H9 (cell line): ENCODE results near the gene ATG9B. TPM values are rescaled to one million over a fixed set of nuclear protein-coding genes. Genes with fewer than 3 reads are reported as not detected.

Experiments
- DNase-seq: peaks from one replicate; pipeline ENCODE4 v3.0.0-alpha.2; 2017
- H2AFZ ChIP-seq: one replicate; pipeline ENCODE4 v1.6.1; 2013; ENCODE audit warnings: mild to moderate bottlenecking, low read length, control low read depth, moderate library complexity
- H2AK5ac ChIP-seq: 2 replicates; pipeline ENCODE4 v1.6.1; 2013; ENCODE audit warnings: low read length, control low read depth, mixed read lengths; ENCODE audit not compliant: insufficient read length
- H2BK120ac ChIP-seq: one replicate; pipeline ENCODE4 v1.6.1; 2013; ENCODE audit warnings: low read depth, mild to moderate bottlenecking, low read length, control low read depth, inconsistent platforms; ENCODE audit not compliant: poor library complexity, severe bottlenecking
- H2BK12ac ChIP-seq: 2 replicates; pipeline ENCODE4 v1.6.1; 2013; ENCODE audit warnings: low read length, control low read depth, mixed read lengths, low read depth; ENCODE audit not compliant: insufficient read length
- H2BK15ac ChIP-seq: 2 replicates; pipeline ENCODE4 v1.6.1; 2013; ENCODE audit warnings: low read depth, low read length, control low read depth
- H2BK20ac ChIP-seq: one replicate; pipeline ENCODE4 v1.6.1; 2013; ENCODE audit warnings: low read depth, mild to moderate bottlenecking, low read length, control low read depth, inconsistent platforms; ENCODE audit not compliant: poor library complexity, severe bottlenecking
- H2BK5ac ChIP-seq: 2 replicates; pipeline ENCODE4 v1.6.1; 2013; ENCODE audit warnings: low read length, control low read depth, mixed read lengths; ENCODE audit not compliant: insufficient read length
- H3K14ac ChIP-seq: 2 replicates; pipeline ENCODE4 v1.6.1; 2013; ENCODE audit warnings: low read length, control low read depth; ENCODE audit not compliant: insufficient read depth
- H3K18ac ChIP-seq: 2 replicates; pipeline ENCODE4 v1.6.1; 2013; ENCODE audit warnings: low read depth, mild to moderate bottlenecking, mixed read lengths, low read length, control low read depth; ENCODE audit not compliant: insufficient read length
- H3K23ac ChIP-seq: 2 replicates; pipeline ENCODE4 v1.6.1; 2013; ENCODE audit warnings: low read length, control low read depth, mixed read lengths, low read depth; ENCODE audit not compliant: insufficient read length
- H3K23me2 ChIP-seq: 2 replicates; pipeline ENCODE4 v1.6.1; 2013; ENCODE audit warnings: low read depth, mild to moderate bottlenecking, mixed read lengths, low read length, control low read depth; ENCODE audit not compliant: insufficient read length, poor library complexity, severe bottlenecking
- H3K27ac ChIP-seq: 2 replicates; pipeline ENCODE4 v1.5.1; 2013; ENCODE audit warnings: low read length, control low read depth, mixed read lengths, low read depth; ENCODE audit not compliant: insufficient read length
- H3K27me3 ChIP-seq: 2 replicates; pipeline ENCODE4 v1.6.1; 2013; ENCODE audit warnings: low read length, control low read depth, inconsistent platforms; ENCODE audit not compliant: insufficient read depth
- H3K4ac ChIP-seq: 2 replicates; pipeline ENCODE4 v1.6.1; 2013; ENCODE audit warnings: low read depth, mild to moderate bottlenecking, control low read depth, inconsistent platforms, low read length, moderate library complexity
- H3K4me1 ChIP-seq: 2 replicates; pipeline ENCODE4 v1.6.1; 2013; ENCODE audit warnings: low read length, control low read depth, inconsistent platforms; ENCODE audit not compliant: insufficient read depth
- H3K4me2 ChIP-seq: 2 replicates; pipeline ENCODE4 v1.6.1; 2013; ENCODE audit warnings: low read length, control low read depth, mixed read lengths; ENCODE audit not compliant: insufficient read length, insufficient read depth
- H3K56ac ChIP-seq: 2 replicates; pipeline ENCODE4 v1.6.1; 2013; ENCODE audit warnings: low read depth, mild to moderate bottlenecking, mixed read lengths, low read length, control low read depth; ENCODE audit not compliant: insufficient read length
- H3K79me1 ChIP-seq: 2 replicates; pipeline ENCODE4 v1.6.1; 2013; ENCODE audit warnings: low read depth, mild to moderate bottlenecking, moderate library complexity, low read length, control low read depth, inconsistent platforms; ENCODE audit not compliant: insufficient read depth, poor library complexity, severe bottlenecking
- H3K79me2 ChIP-seq: 2 replicates; pipeline ENCODE4 v1.6.1; 2013; ENCODE audit warnings: low read length, control low read depth, inconsistent platforms; ENCODE audit not compliant: insufficient read depth
- H3K9ac ChIP-seq: 2 replicates; pipeline ENCODE4 v1.6.1; 2013; ENCODE audit warnings: low read length, control low read depth, mixed read lengths; ENCODE audit not compliant: insufficient read length; ENCODE audit errors: extremely low read depth
- H3K9me3 ChIP-seq: one replicate; pipeline ENCODE4 v1.6.1; 2013; ENCODE audit warnings: low read depth, low read length, inconsistent platforms; ENCODE audit not compliant: control insufficient read depth
- H3T11ph ChIP-seq: one replicate; pipeline ENCODE4 v1.6.1; 2013; ENCODE audit warnings: mild to moderate bottlenecking, low read length, control low read depth, inconsistent platforms
- H4K20me1 ChIP-seq: one replicate; pipeline ENCODE4 v1.6.1; 2013; ENCODE audit not compliant: control insufficient read depth, insufficient read length, insufficient read depth
- H4K5ac ChIP-seq: 2 replicates; pipeline ENCODE4 v1.6.1; 2013; ENCODE audit warnings: low read depth, mild to moderate bottlenecking, mixed read lengths, low read length, control low read depth; ENCODE audit not compliant: insufficient read length
- H4K8ac ChIP-seq: replicated peaks from 2 replicates; pipeline ENCODE4 v1.6.1; 2013; ENCODE audit warnings: low read length, control low read depth, mixed read lengths, low read depth; ENCODE audit not compliant: insufficient read length
- H4K91ac ChIP-seq: 2 replicates; pipeline ENCODE4 v1.6.1; 2013; ENCODE audit warnings: low read depth, mild to moderate bottlenecking, moderate library complexity, mixed read lengths, low read length, control low read depth; ENCODE audit not compliant: insufficient read length
- H3K27ac Mint-ChIP-seq, 3 experiments: 2 replicates in 2 of 3; 3 replicates in 1 of 3; pipeline ENCODE4 v1.8.0; 2020 to 2021; ENCODE audit warnings: mixed read lengths in 3 of 3, mild to moderate bottlenecking in 1 of 3, moderate library complexity in 1 of 3
- H3K27me3 Mint-ChIP-seq: 2 replicates; pipeline ENCODE4 v1.8.0; 2021; ENCODE audit warnings: low read depth, mild to moderate bottlenecking, moderate library complexity, mixed read lengths
- H3K36me3 Mint-ChIP-seq, 3 experiments: 2 replicates in 2 of 3; 3 replicates in 1 of 3; pipeline ENCODE4 v1.8.0; 2020 to 2021; ENCODE audit warnings: low read depth in 3 of 3, mixed read lengths in 3 of 3; ENCODE audit not compliant: insufficient read depth in 1 of 3
- H3K4me1 Mint-ChIP-seq, 2 experiments: 2 replicates each; pipeline ENCODE4 v1.8.0; 2020; ENCODE audit warnings: mixed read lengths in 2 of 2
- H3K4me3 Mint-ChIP-seq, 2 experiments: 2 replicates in 1 of 2; 3 replicates in 1 of 2; pipeline ENCODE4 v1.8.0; 2020 to 2021; ENCODE audit warnings: mild to moderate bottlenecking in 2 of 2, mixed read lengths in 2 of 2, moderate library complexity in 1 of 2
- H3K9me3 Mint-ChIP-seq, 2 experiments: 2 replicates in 1 of 2; 3 replicates in 1 of 2; pipeline ENCODE4 v1.8.0; 2020; ENCODE audit warnings: mild to moderate bottlenecking in 2 of 2, mixed read lengths in 2 of 2, moderate library complexity in 1 of 2
- CTCF ChIP-seq: fragments of 200-600 bp; sonication (generic); conservative IDR thresholded peaks from 3 replicates; pipeline ENCODE4 v1.8.0; 2021; ENCODE audit warnings: antibody characterized with exemption, mild to moderate bottlenecking
- WGBS: extraction: QIAGEN DNeasy Blood & Tissue Kit; methylation state at CpG from one replicate; pipeline ENCODE4 v1.1.7; 2013; ENCODE audit warnings: missing lambda C conversion rate, low lambda C conversion rate, mixed read lengths; ENCODE audit not compliant: insufficient read length; ENCODE audit errors: extremely low coverage; 5-methylcytosine and 5-hydroxymethylcytosine counted together
- total RNA-seq: library from RNA; stranded (reverse); gene quantifications from 2 replicates; pipeline ENCODE4 v1.2.1, GENCODE V29; 2021

Gene ATG9B
- total RNA-seq, 1 experiment from 2014 or later, result 1.5 TPM

DNA sequence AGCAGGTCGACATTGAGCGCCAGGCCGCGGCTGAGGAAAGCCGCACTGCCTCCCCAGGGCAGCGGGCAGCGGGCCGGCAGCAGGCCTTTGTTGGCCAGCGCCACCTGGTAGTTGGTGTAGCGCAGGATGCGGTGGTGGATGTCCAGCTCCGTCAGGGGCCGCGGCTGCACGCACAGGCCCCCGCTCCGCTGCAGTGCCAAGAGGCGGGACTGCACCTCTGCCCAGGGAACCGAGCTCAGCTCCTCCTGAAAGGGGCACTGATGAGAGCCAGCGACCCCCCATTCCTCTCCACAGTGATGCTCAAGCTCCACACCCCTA lies 5.2 kb downstream of the ATG9B start:
- no CpG with 5 or more reads among the region's 20 CpGs for whole genome bisulfite sequencing
- Mint-ChIP-seq H3K27ac (no peak overlapping the region), H3K27me3 (peaks cover 79% of the 10 kb centered on the region), H3K4me1 (peaks cover 20 to 44% of the 10 kb centered on the region in 2 experiments), H3K9me3 (peaks cover 0 to 9% of the 10 kb centered on the region in 2 experiments; a peak in 2 of 5 replicates), H3K4me3 (peak overlapping the region in 1 of 2 experiments; percentile 30; a peak in 2 of 5 replicates), H3K36me3 (peaks cover 2 to 6% (median 6%) of the 10 kb centered on the region in 3 experiments; a peak in 6 of 7 replicates)
- Histone ChIP-seq H4K91ac (no peak overlapping the region), H3K27ac (no peak overlapping the region), H3K9me3 (no peaks in the 10 kb centered on the region), H2BK12ac (no peak overlapping the region), H3K56ac (no peak overlapping the region), H3K79me1 (no peaks in the 10 kb centered on the region), H3T11ph (no peak overlapping the region), H3K4ac (no peak overlapping the region), H2AK5ac (no peak overlapping the region), H3K4me1 (peaks cover 6% of the 10 kb centered on the region; the same call in 1 of the 2 replicates), H4K5ac (no peak overlapping the region), H3K9ac (no peak overlapping the region), H2BK5ac (no peak overlapping the region), H3K4me2 (no peak overlapping the region), H2BK20ac (no peak overlapping the region), H4K20me1 (no peaks in the 10 kb centered on the region), H3K27me3 (peaks cover 6% of the 10 kb centered on the region; the same call in 1 of the 2 replicates), H3K79me2 (no peaks in the 10 kb centered on the region), H2AFZ (no peak overlapping the region), H3K18ac (no peak overlapping the region), H3K23ac (no peak overlapping the region), H3K14ac (0 out of 2 replicates have a peak overlapping the region, but pooled peaks have one; percentile 7), H2BK15ac (no peak overlapping the region), H4K8ac (no peak overlapping the region), H3K23me2 (peaks cover 3% of the 10 kb centered on the region), H2BK120ac (no peak overlapping the region)
- DNase-seq, result no peak
- no peak for TF ChIP-seq CTCF
